ENCODE measurements around the gene PPP1R1B.

Gene PPP1R1B

DNA sequence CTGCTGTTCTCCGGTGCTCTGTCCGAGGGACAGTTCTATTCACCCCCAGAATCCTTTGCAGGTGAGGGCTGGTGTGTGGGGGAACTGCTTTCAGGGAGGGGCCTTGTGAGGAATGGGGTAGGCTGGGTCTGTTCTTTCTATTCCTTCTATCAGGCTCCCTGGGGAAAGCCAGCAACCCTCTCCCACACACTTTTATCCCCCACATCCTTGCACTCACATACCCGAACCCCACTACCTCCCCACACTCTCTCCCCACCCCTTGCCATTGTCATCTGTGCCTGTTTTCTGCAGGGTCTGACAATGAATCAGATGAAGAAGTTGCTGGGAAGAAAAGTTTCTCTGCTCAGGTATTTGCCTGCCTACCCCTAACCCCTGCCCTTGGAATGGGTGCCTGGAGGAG lies 32.0 kb downstream of the PPP1R1B start:
- no peak for DNase-seq

GRCh38 chr17:39659279-39660010 lies 32.7 kb downstream of the PPP1R1B start:
- DNase-seq = no peak

GRCh38 chr17:39660011-39660360 lies 33.2 kb downstream of the PPP1R1B start:
- no peak for DNase-seq

- DNase-seq = no peak
Observed at GRCh38 chr17:39660397-39661385, 33.9 kb downstream of the PPP1R1B start.

DNA sequence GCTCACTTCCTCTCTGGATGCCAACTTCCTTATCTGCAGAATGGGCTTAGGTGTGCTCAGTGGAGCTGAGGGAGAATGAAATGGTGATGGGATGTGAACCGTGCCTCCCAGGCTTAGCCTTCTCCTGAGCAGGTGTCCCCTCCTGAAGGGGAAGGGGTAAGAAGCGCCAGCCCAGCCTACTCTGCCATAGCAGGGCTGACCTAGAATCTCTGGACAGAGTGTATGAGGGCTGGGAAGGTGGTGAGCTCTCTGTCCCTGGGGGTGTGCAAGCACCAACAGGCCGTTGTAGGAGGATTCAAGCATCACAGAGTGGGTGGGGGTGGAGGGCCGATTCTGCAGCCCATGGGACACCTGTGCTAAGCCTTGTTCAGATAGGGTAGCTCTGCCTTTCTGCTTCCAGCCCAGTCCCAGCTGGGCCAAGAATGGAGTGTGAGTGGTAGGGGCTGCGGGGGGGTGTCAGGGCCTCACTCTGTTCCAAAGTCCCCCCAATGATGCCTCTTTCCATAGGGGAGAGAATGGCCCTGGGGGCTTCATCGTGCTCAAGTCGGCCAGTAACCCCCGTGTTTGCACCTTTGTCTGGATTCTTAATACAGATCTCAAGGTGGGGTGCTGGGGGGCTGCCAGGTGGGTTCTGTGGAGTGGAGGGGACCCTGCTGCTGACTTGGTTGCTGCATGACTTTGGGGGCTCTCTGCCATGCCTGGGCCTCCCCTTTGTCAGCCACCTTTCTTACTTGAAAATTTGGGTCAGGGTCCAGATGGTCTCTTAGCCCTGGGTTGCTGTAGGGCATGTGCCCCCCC lies 35.2 kb downstream of the PPP1R1B start:
- DNase-seq = no peak

GRCh38 chr17:39662551-39663339 lies 36.0 kb downstream of the PPP1R1B start:
- DNase-seq = no peak

DNA sequence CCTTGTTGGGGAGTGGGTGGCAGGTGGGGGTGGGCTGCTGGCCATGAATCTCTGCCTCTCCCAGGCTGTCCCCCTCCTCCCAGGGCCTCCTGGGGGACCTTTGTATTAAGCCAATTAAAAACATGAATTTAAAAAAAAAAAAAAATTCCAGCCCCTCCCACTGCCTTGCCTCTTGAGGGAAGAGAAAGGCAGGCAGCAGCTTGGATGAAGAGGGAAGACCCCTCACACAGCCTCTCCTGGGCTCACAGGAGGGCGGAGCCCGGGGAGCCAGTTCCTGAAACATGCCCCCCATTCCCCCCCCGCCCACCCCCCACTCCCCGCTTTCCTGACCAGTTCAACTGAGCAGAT lies 36.6 kb downstream of the PPP1R1B start:
- no peak for DNase-seq

GRCh38 chr17:39663688-39664580 lies 37.2 kb downstream of the PPP1R1B start:
- no peak for DNase-seq

- DNase-seq = no peak
Observed at GRCh38 chr17:39664581-39665561, 38.1 kb downstream of the PPP1R1B start, which contains the start of gene TCAP. TCAP (plus strand) TSS chr17:39665349; CDS start chr17:39665360, 11 bp downstream.

GRCh38 chr17:39665642-39666224 lies 39.0 kb downstream of the PPP1R1B start:
- DNase-seq = peak; percentile 18

GRCh38 chr17:39666231-39666600 lies 39.5 kb downstream of the PPP1R1B start:
- no peak for DNase-seq

- DNase-seq = no peak
Observed at GRCh38 chr17:39666601-39667261, 40.0 kb downstream of the PPP1R1B start.

GRCh38 chr17:39667262-39667944 lies 40.7 kb downstream of the PPP1R1B start:
- no peak for DNase-seq

DNA sequence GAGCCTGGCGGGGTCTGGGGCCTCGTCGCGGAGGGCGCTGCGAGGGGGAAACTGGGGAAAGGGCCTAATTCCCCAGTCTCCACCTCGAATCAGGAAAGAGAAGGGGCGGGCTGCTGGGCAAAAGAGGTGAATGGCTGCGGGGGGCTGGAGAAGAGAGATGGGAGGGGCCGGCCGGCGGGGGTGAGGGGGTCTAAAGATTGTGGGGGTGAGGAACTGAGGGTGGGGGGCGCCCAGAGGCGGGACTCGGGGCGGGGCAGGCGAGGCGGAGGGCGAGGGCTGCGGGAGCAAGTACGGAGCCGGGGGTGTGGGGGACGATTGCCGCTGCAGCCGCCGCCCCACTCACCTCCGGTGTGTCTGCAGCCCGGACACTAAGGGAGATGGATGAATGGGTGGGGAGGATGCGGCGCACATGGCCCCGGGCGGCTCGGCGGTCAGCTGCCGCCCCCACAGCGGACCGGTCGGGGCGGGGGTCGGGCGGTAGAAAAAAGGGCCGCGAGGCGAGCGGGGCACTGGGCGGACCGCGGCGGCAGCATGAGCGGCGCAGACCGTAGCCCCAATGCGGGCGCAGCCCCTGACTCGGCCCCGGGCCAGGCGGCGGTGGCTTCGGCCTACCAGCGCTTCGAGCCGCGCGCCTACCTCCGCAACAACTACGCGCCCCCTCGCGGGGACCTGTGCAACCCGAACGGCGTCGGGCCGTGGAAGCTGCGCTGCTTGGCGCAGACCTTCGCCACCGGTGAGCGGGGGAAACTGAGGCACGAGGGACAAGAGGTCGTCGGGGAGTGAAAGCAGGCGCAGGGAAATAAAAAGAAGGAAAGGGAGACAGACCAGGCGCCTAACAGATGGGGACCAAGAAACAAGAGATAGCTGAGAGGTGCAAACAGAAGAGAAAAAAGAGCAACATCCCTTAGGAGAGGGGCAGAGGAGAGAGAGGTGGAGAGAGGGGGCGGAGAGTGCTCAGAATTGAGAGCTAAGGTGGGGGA lies 41.5 kb downstream of the PPP1R1B start, which contains the start of gene PNMT:
TSS of gene PNMT (plus strand) at position 509 of the 980 bp plus-strand sequence. CDS start at position 532, 23 bp downstream.
- DNase-seq = peak; percentile 42

DNA sequence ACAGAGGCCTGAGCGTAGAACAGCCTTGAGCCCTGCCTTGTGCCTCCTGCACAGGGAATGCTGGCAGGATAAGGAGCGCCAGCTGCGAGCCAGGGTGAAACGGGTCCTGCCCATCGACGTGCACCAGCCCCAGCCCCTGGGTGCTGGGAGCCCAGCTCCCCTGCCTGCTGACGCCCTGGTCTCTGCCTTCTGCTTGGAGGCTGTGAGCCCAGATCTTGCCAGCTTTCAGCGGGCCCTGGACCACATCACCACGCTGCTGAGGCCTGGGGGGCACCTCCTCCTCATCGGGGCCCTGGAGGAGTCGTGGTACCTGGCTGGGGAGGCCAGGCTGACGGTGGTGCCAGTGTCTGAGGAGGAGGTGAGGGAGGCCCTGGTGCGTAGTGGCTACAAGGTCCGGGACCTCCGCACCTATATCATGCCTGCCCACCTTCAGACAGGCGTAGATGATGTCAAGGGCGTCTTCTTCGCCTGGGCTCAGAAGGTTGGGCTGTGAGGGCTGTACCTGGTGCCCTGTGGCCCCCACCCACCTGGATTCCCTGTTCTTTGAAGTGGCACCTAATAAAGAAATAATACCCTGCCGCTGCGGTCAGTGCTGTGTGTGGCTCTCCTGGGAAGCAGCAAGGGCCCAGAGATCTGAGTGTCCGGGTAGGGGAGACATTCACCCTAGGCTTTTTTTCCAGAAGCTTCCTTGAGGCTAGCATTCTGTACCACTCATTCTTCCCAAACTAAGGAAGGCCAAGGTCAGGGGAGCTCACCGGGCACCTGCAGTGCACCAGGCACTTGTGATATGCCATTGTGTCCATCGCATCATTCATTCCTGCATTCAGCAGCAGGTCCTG lies 43.4 kb downstream of the PPP1R1B start:
- no peak for DNase-seq

DNA sequence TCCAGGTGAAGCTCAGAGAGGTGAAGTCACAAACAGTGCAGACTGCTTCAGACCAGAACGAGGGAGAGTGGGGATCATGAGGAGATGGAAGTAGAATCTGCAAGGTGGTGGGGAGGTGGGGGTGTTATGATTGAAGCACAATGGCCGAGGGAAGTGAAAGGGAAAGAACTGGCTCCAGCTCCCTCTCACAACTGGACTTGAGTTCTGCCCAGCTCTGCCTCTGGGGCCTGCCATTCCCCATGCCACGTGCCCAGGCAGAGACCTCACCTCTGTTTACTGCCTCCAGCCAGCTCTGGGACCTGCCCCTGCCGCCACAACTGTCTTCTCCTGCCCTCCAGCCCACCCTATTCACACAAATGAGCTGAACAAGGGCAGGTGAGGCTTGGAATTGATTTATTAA lies 44.0 kb downstream of the PPP1R1B start:
- DNase-seq = no peak

Measured in NCI-H1105 (cell line).